HG03025 (cell line): ENCODE measurements around the gene NRXN3.

Experiments used
- ATAC-seq: cut with Tn5 transposase; IDR thresholded peaks from one replicate; pipeline ENCODE4 v1.9.1; 2021; ENCODE audit warnings: mild to moderate bottlenecking, moderate library complexity; ENCODE audit not compliant: unreplicated experiment, low FRiP score

The NRXN3 gene

DNA sequence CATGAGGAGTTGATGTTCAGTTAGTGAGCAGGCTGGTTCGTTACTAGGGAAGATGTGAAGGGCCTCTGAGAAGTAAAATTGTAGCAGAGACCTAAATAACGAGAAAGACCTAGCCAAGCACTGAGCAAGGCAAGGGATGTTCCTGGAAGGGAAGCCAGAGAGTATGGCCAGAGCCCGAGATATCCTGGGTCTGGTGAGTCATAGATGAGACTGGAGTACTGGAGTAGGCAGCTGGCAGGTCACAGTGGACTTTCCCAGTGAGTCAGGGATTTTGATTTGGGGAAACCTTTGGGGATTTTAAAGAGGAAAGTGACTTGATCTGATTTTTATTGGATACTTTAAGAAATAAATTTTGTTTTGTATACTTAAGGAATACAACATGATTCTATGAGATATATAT, 1672.1 kb downstream of the NRXN3 start:
- ATAC-seq, result no peak

DNA sequence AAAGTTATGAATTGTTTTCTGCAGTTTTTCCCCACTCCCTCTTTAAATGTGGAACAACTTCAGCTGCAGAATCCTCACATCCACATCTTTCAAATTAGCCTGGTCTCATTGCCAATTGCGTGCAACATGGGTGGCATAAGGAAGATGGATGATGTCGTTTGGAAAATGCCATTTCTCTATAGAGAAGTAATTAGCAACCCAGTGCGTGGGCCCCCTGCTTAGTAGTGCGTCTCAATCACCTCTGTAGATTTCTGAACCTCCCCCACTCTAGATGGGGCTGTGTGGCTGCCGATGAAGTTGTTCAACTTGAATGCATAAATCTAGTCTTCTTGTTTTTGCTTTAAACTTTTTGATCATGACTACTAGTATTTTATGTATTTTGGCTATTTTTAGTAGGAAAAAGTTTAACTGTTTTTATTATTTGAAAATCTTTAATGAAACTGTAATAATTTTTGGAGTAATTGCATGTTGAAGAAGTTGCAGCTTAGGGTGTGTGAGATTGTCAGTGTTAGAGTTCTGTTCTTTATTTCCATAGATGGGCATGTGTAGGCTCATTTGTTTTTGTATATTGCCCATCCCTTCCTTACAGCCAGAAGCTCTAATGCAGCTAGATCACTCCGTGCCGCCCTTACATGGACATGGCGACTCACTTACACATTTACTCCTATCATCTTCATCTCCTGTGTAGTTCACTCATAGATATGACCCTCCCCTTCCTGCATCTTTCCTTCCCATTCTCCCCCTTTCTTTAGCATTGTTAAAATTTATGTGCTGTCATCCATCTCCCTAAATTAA, 1683.0 kb downstream of the NRXN3 start:
- no peak for ATAC-seq

DNA sequence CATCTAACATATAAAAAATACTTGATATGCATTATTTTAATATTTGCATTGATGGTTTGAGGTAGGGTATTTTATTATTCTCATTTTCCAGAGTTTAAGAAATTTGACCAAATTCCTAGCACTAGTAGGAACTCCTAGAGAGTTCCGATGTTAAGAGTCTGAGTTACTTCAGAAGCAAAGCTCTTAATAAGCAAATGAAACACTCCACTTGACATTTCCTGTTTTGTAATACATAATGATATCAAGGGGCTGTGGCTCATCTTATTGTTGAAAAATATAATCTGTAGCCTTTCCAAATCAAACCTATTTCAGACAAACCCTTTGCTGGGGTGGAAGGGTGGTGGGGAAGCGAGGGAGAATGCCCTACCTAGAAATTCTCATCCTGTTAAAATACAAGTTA, 1685.6 kb downstream of the NRXN3 start:
- ATAC-seq, result no peak

DNA sequence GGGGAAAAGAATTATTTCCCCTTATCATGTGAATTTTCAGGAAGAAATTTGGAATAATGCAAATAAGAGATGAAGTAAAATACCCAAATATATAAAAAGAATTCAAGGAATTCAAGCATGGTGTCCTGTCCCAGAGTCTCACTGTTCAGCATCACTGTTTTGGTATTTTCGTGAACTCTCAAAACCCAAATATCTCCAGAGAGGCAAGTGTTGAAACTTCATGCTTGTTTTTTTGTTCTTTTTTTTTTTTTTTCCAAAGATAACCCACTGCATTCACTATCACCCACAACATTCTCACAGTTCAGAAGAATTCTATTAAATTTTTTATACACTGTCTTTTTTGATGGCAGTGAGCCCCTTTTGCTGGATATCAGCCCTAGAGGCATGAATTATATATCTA, 1686.2 kb downstream of the NRXN3 start:
- ATAC-seq, result no peak

DNA sequence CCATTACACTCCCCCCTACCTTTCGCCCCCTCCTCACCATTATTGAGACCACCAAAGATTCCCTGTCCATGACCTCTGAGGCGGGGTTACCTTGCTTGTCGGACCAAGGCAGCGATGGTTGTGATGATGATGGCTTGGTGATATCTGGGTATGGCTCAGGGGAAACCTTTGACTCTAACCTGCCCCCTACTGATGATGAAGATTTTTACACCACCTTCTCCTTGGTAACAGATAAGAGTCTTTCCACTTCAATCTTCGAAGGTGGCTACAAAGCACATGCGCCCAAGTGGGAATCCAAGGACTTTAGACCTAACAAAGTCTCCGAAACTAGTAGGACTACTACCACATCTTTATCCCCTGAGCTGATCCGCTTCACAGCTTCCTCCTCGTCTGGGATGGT, 1690.9 kb downstream of the NRXN3 start:
- ATAC-seq, result no peak

DNA sequence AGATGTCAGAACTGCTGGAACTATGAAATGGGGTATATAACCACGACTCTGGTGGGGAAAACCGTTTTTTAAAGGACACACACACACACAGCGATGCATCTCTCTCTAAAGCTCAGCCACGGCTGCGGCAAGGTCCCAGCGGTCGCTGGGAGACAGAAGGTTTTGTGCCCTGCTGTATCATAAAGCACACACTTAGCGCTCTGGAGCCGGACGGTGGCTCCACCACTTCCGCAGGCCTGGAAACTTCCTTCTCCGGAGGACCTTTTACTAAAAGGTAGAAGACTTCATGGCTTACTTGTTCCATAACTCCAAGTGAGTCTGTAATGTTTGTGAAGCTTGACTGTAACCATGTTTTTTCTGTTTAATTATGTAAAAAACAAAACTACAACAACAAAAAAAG, 1691.9 kb downstream of the NRXN3 start:
- no peak for ATAC-seq

DNA sequence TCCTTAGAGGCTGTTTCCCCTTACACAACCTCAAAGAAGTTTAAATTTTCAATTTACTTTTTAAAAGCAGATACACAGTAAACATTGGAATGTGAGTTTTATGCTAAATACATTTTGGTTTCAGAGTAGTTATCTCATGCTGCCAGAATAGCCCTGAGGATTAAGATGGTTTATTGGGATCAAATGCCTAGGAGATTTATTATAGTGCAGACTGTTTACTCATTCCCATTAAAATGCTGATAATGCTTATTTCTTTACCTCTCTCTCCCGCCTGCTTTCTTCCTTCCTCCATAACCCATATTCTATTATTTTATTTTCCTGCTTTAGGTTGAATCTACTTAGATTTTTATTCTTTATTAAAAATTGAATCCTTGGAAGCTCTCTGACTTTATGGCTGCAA, 1701.0 kb downstream of the NRXN3 start:
- ATAC-seq, result no peak

DNA sequence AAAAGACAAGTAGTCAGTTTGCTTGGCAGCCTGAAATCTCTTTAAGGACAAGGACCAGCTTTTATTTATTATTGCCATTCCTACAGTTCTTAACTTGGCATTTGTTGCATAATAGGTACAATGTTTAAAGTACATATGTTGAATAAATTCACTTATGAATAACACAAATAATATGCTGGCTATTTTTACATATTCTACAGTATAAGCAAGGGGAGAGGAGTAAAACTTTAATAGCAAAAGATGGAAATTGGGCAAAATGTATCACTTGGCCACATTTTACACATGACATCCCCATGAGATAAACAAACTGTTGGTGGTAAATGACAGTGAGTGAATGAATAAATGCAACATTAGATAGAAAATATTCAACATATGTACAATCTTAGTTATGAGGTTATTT, 1708.1 kb downstream of the NRXN3 start:
- ATAC-seq, result no peak

DNA sequence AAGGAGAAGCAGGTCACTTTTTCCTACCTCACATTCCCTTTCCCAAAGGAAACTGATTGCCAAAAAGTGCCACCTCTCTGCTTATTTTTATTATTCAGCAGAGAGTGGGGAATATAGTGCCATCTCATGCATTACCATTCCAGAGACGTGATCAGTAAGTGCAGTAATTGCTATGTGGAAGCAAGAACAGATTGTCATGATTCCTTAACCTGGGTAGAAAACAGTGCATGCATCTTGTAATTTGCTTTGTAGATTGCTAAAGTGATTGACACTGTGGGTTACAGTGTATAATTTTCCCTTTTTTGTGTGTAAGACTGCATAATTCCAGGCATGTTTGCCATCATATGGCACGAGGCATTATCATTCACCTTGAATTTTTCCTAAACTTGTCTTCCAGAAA, 1708.6 kb downstream of the NRXN3 start:
- ATAC-seq, result no peak

DNA sequence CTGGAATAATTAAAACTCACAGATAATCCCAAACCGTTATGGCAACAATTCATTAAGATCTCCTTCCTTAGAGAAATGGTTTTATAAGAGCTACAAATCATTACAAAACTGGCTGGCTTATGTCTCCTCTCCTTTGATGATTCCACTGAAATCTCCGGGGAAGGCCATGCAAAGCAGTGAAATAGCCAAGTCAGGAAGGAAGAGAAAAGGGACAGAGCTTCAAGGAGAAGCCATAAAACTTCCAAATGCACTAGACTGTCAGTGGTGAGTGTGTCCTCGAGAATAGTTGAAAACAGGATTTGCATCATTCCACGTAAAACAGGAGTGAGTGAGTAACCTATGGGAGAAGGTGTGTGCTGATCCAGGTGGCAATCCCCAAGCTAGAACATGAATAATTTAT, 1711.1 kb downstream of the NRXN3 start:
- ATAC-seq, result no peak

DNA sequence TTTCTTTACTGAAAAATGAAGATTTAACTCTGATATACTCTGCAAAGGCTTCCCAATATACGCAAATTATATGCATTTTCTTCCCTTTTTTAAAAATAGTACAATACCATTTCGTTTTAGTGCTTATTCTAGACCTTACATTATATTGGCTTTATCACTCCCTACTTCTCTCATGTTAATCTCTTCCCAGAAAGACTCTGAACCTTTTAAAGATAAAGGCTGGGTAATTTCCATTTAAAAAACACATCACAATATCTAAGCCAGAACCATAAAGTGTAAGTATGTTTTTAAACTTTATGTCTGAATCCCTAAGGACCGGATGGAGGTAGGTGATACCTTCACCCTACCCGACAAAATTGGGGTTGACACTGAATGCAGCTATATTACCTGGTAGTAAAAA, 1720.4 kb downstream of the NRXN3 start:
- no peak for ATAC-seq

DNA sequence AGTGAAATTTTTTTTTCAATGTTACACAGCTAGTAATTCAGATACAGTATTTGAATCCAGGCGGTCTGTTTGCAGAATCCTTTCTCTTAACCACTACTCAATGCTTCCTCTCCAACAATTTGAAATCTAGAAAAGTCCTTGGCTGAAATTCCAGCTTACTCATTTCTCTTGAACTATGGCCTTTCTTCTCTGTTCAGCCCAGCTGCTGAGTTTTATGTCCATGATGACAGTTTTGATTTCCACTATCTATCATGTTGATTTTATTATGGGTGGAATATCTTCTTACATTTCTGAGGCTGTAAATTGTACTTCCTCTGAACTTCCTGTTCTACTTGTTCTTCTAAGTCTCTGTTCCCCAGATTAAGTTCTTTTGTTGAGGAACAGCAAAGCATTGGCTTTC, 1725.8 kb downstream of the NRXN3 start:
- no peak for ATAC-seq

DNA sequence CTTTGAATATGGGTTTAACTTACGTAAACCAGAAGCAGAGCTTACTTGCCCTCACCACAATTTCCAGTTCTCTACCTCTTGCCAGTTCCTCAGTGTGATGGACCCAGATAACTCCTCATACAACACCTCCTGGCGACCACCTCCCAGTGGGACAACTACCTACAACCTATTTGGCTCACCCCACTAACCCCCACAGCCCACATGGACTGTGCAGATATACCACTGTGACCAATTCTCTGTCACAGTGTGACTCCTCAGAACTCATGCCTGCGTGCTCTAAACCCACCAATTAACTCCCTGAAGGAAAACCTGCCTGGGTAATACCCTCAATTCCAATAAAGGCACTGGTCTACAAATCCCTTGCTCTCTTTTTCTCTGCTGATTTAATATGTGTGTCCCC, 1729.4 kb downstream of the NRXN3 start:
- no peak for ATAC-seq

DNA sequence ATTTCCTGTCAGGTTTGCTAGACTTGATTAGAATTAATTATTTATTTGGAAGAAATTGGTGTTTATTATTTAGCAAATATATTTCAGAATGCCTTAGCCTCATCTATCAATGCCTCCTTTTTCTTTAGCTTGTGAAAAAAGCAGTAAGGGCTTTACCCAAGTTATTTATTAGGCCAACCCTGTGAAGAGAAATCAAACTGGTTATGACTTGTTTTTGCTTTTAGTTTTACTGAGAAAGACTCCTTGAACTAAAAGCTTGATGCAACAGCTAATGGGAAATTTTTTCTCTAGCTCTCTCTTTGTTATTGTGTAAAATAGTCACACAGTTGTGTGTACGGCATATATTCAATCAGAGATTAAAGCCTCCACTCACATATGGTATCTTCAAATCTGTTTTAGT, 1734.3 kb downstream of the NRXN3 start:
- ATAC-seq, result no peak

DNA sequence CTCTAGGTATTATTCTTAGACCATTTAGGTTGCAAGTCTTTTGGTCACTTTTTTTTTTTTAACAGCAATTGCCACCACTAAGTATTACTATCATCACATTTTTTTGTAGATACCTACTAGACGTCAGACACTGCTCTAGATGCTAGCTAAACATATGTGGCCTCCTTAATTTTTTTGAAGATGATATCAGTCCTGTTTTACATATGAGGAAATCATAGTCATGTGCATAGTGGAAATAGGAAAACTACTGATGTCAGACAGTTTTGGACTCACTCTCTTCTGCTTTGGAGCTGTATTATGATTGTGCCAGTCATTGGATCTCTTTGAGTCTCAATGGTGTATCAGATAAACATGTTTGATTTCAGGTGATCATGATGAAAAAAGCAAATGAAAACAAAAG, 1736.8 kb downstream of the NRXN3 start:
- no peak for ATAC-seq

DNA sequence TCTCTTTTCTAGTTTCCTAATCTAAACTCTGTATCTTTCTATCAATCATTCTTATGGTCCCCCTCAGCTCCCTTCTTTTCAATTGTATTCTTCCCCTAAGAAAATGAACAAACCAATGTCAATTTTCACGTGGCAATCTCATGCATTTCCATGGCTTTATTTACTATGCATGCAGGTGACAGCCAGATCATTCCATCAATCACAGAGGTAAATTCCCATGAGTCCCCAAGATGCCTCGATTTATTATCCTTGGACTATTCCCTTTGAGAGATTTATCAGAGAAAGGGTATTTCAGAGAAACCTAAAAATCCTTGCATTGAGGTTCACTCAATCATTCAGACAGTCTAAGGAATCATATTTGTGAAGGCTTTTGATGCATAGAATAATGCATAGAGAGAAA, 1739.9 kb downstream of the NRXN3 start:
- no peak for ATAC-seq

DNA sequence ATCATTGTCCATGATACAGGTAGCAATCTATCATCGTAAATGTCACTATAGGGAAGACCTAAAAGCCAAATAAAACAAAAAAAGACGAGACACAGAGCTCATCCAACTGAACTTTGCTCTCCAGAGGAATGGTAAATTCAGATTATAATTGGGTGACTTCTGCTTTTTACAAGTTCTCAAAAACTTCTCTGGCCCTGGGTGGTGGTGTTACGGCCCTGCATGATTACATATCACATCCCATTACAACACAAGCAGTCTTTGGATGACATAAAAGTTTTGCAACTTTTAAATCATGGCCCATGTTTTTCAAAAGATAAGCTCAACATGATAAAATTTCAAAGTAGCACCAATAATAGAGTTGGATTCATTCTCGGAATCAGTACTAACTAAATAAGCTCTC, 1741.6 kb downstream of the NRXN3 start:
- no peak for ATAC-seq

DNA sequence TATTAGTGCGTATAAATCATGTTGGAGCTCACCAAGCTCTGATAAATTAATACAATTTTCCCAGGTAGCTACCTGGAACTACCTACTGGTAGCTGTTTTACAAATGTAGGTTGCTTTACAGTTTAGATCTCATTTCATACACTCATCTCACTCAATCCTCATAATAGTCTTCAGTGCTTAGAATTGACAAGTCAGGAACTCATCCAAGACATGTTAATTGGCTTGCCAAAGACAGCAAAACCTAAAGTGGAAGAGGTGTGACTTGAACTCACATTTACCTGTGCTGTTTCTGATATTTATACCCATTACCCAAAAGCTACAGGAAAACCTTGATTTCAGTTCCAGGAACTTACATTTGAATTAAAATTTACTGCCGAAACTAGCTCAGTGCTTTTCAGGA, 1744.4 kb downstream of the NRXN3 start:
- ATAC-seq, result no peak

DNA sequence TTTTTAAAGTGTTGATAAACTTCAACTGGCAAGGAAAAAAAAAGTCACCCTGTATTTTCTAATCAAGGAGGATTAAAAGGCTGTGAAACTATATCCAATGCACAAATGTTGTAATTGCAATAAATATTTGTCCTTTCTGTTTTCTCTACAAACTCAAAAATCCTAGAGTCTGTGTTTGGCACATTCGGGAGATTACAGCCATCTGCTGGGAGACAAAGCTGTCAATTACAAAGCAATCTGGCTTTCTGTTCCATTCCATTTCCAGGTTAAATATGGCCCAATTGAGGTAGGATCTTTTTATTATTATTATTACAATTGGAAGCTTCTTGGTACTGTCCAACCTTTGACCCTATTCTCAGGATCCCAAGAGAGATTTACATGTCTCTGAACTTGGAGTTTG, 1745.2 kb downstream of the NRXN3 start:
- ATAC-seq, result no peak

DNA sequence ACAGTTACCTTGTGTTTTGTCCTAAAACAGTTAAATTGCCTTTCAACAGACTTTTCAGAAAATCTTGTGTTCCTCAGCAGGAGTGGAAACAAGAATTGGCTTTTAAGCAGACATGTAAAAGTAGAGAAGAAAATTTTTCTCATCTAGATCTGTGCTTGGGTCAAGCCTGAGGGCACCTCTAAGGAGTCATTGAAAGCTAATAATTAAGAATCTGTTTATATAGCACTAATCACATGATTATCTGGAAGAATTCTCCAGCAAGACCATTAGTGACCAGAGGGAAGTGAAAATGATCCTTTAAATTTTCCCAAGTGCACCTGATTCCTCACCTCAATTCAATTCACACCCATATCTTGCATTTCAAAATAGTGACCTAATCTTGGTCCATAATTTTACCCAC, 1746.1 kb downstream of the NRXN3 start:
- ATAC-seq, result no peak

DNA sequence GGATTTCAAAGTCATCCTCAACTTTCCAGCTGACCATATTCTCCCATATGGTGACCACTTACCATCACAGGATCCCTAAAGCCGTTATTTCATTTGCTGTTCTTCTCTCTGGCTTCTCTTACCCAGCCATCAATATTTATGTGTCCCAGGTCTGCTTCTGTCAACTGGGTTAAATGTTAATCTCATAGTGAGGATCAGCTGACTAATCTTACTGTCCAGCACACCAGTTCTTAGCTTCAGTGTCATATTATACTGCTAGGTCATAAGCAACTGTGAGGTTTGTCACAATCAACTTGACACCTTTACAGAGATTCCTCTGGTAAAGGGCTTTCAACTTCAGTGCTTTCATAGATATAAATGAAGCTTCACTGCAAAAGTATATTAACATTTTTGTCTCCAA, 1746.7 kb downstream of the NRXN3 start:
- no peak for ATAC-seq
